ENCODE results near the gene COL11A2. TPM values are rescaled to one million over a fixed set of nuclear protein-coding genes. Genes with fewer than 3 reads are reported as not detected.

COL11A2 gene
- total and polyA plus RNA-seq, 2 of the 13 experiments (the other 11 are each of a cell fraction or from before 2014, with no cell fraction given): 0.55 TPM

DNA sequence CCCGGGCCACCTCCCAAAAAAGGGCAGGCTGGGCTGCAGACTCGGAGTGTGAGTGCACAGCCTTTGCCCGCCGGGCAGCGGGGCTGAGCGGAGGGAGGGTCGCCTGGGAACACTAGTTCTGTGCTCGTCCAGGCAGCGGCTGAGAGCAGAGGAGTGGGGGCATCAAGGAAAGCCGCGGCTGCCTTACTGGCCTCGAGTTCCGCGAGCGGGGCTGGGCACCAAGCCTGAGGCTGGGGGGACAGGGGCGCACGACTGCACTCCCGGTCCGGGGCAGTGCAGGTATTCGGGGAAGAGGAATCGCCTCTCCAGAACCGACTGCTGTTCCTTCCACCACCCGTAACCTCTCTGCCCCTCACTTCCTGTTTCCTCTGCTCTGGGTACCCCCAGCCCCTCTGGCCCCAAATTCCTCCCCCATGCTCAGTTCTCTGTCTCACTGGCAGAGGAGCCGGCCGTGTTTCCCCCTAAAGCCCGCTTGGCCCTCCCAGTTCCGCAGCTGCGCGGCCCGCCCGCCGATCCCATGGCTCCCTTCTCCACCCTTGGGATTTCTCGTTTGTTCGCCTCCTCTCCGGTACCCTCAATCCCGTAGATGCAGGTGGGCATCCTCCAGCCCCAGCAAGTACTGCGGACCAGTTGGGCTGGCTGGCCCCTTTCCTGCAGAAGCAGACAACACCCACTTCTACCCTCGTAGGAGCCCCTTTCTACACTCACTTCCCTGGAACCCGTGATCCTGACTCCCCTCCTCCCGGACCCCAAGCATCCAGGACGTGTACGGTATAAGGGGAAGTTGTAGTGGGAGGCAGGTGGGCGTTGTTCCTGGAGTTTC lies 21.1 kb upstream of the COL11A2 start (continued):
- no peak for TF ChIP-seq KDM3A (CRISPR knock-in tag; IDR thresholded peaks at IDR 0.05; ENCODE audit: low read depth)
- no peak for TF ChIP-seq GTF3A (CRISPR knock-in tag; conservative IDR thresholded peaks at IDR 0.05)
- TF ChIP-seq ZKSCAN5 (CRISPR knock-in tag; IDR thresholded peaks at IDR 0.05): no peak
- TF ChIP-seq ZNF777 (CRISPR knock-in tag; IDR thresholded peaks at IDR 0.05): peak; percentile 44; the same call in 1 of the 2 replicates
- no peak for TF ChIP-seq NFIB (CRISPR knock-in tag; IDR thresholded peaks at IDR 0.05; ENCODE audit: borderline replicate concordance)
- no peak for TF ChIP-seq KLF11 (CRISPR knock-in tag; IDR thresholded peaks at IDR 0.05)
- TF ChIP-seq, protein P1, sequence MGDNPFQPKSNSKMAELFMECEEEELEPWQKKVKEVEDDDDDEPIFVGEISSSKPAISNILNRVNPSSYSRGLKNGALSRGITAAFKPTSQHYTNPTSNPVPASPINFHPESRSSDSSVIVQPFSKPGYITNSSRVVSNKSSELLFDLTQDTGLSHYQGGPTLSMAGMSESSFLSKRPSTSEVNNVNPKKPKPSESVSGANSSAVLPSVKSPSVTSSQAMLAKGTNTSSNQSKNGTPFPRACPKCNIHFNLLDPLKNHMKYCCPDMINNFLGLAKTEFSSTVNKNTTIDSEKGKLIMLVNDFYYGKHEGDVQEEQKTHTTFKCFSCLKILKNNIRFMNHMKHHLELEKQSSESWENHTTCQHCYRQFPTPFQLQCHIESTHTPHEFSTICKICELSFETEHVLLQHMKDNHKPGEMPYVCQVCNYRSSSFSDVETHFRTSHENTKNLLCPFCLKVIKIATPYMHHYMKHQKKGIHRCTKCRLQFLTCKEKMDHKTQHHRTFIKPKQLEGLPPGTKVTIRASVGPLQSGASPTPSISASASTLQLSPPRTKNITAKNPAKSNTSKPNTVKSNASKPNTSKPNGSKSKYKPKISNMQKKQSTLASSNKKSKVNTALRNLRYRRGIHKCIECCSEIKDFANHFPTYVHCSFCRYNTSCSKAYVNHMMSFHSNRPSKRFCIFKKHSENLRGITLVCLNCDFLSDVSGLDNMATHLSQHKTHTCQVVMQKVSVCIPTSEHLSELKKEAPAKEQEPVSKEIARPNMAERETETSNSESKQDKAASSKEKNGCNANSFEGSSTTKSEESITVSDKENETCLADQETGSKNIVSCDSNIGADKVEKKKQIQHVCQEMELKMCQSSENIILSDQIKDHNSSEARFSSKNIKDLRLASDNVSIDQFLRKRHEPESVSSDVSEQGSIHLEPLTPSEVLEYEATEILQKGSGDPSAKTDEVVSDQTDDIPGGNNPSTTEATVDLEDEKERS (CRISPR knock-in tag; IDR thresholded peaks at IDR 0.05): no peak
- 0 out of 2 replicates have a peak, but pooled peaks have one; percentile 15 for TF ChIP-seq REPIN1 (CRISPR knock-in tag; IDR thresholded peaks at IDR 0.05; ENCODE audit: borderline replicate concordance, low read depth)
- no peak; the same call in 1 of the 2 replicates for TF ChIP-seq KMT2A (CRISPR knock-in tag; IDR thresholded peaks at IDR 0.05)
- no peak for TF ChIP-seq SIN3B (IDR thresholded peaks at IDR 0.05; ENCODE audit: low read length)
- TF ChIP-seq PHF21A (CRISPR knock-in tag; IDR thresholded peaks at IDR 0.05): no peak
- TF ChIP-seq HMGA1 (CRISPR knock-in tag; conservative IDR thresholded peaks at IDR 0.05): no peak
- TF ChIP-seq, protein P2, sequence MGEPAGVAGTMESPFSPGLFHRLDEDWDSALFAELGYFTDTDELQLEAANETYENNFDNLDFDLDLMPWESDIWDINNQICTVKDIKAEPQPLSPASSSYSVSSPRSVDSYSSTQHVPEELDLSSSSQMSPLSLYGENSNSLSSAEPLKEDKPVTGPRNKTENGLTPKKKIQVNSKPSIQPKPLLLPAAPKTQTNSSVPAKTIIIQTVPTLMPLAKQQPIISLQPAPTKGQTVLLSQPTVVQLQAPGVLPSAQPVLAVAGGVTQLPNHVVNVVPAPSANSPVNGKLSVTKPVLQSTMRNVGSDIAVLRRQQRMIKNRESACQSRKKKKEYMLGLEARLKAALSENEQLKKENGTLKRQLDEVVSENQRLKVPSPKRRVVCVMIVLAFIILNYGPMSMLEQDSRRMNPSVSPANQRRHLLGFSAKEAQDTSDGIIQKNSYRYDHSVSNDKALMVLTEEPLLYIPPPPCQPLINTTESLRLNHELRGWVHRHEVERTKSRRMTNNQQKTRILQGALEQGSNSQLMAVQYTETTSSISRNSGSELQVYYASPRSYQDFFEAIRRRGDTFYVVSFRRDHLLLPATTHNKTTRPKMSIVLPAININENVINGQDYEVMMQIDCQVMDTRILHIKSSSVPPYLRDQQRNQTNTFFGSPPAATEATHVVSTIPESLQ (CRISPR knock-in tag; conservative IDR thresholded peaks at IDR 0.05): no peak
- TF ChIP-seq ZEB1 (IDR thresholded peaks at IDR 0.05; ENCODE audit: insufficient replicate concordance, low read depth): no peak
- TF ChIP-seq MAZ (IDR thresholded peaks at IDR 0.05; ENCODE audit: borderline replicate concordance, low read depth, low read length): no peak
- no peak for TF ChIP-seq MAZ (CRISPR knock-in tag; IDR thresholded peaks at IDR 0.05; ENCODE audit: low read depth)
- TF ChIP-seq ZNF496 (CRISPR knock-in tag; IDR thresholded peaks at IDR 0.05; ENCODE audit: insufficient replicate concordance): no peak
- TF ChIP-seq, protein P3, sequence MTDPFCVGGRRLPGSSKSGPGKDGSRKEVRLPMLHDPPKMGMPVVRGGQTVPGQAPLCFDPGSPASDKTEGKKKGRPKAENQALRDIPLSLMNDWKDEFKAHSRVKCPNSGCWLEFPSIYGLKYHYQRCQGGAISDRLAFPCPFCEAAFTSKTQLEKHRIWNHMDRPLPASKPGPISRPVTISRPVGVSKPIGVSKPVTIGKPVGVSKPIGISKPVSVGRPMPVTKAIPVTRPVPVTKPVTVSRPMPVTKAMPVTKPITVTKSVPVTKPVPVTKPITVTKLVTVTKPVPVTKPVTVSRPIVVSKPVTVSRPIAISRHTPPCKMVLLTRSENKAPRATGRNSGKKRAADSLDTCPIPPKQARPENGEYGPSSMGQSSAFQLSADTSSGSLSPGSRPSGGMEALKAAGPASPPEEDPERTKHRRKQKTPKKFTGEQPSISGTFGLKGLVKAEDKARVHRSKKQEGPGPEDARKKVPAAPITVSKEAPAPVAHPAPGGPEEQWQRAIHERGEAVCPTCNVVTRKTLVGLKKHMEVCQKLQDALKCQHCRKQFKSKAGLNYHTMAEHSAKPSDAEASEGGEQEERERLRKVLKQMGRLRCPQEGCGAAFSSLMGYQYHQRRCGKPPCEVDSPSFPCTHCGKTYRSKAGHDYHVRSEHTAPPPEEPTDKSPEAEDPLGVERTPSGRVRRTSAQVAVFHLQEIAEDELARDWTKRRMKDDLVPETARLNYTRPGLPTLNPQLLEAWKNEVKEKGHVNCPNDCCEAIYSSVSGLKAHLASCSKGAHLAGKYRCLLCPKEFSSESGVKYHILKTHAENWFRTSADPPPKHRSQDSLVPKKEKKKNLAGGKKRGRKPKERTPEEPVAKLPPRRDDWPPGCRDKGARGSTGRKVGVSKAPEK (CRISPR knock-in tag; IDR thresholded peaks at IDR 0.05; ENCODE audit: borderline replicate concordance): no peak
- no peak for TF ChIP-seq PCBP2 (optimal IDR thresholded peaks at IDR 0.05; ENCODE audit: low read depth, low read length, poor library complexity, severe bottlenecking)
- no peak for TF ChIP-seq ZFAT (CRISPR knock-in tag; conservative IDR thresholded peaks at IDR 0.05)
- no peak for TF ChIP-seq ZNF121 (CRISPR knock-in tag; IDR thresholded peaks at IDR 0.05)
- TF ChIP-seq ZNF432 (CRISPR knock-in tag; IDR thresholded peaks at IDR 0.05; ENCODE audit: borderline replicate concordance): no peak
